ENCODE data around the gene NOS3. TPM values are rescaled to one million over a fixed set of nuclear protein-coding genes. Genes with fewer than 3 reads are reported as not detected.

Gene NOS3
- total and polyA plus RNA-seq, 12 donors, result 10.0 to 53.3 (median 13.3) TPM

GRCh38 chr7:150979713-150980390 is 11.0 kb upstream of the NOS3 start:
- no peak for TF ChIP-seq CTCF (IDR thresholded peaks at IDR 0.05)
- H3K36me3 ChIP-seq, result no peaks in the 10 kb centered on the region
- intact Hi-C loops (cut with DNase I), result loop anchor here in 3 of 10 donors (10.0 kb wide), 2 partner anchors 185 to 205 kb away; no protein-coding TSS in a partner anchor
- peaks cover 4 to 84% (median 41%) of the 10 kb centered on the region in 7 donors for H3K27me3 ChIP-seq
- H3K4me1 ChIP-seq, result peaks cover 6 to 38% (median 18%) of the 10 kb centered on the region in 9 donors
- no peak for ATAC-seq
- no peak overlapping the region for H3K4me3 ChIP-seq
- 34 to 37% methylated on average over 7 of the region's 7 CpGs for WGBS, 2 donors
- no peak for DNase-seq
- H3K27ac ChIP-seq, result peak overlapping the region in 5 of 10 donors; percentile 50 to 90 (median 82)
- H3K9me3 ChIP-seq, result no peaks in the 10 kb centered on the region

GRCh38 chr7:150980663-150981062 is 10.2 kb upstream of the NOS3 start:
- ATAC-seq, result no peak
- 39 to 41% methylated on average over 2 of the region's 2 CpGs for WGBS, 2 donors

GRCh38 chr7:150981644-150982043 is 9.2 kb upstream of the NOS3 start:
- DNase-seq (no peak), ATAC-seq (no peak)
- Histone ChIP-seq H3K4me3 (no peak overlapping the region), H3K4me1 (peaks cover 3 to 34% (median 19%) of the 10 kb centered on the region in 9 donors), H3K27me3 (peaks cover 0 to 79% (median 23%) of the 10 kb centered on the region in 7 donors), H3K36me3 (no peaks in the 10 kb centered on the region), H3K27ac (no peak overlapping the region), H3K9me3 (no peaks in the 10 kb centered on the region)
- intact Hi-C loops (cut with DNase I), result loop anchor here in 3 of 10 donors (10.0 kb wide), 2 partner anchors 187 to 207 kb away; no protein-coding TSS in a partner anchor
- 54 to 55% methylated on average over 6 of the region's 6 CpGs for WGBS, 2 donors
- no peak for TF ChIP-seq CTCF (IDR thresholded peaks at IDR 0.05)

More at GRCh38 chr7:150980663-150981062, 10.2 kb upstream of the NOS3 start:
- no peaks in the 10 kb centered on the region for H3K9me3 ChIP-seq
- H3K4me1 ChIP-seq, result peaks cover 5 to 31% (median 13%) of the 10 kb centered on the region in 9 donors
- no peak for TF ChIP-seq CTCF (IDR thresholded peaks at IDR 0.05)
- H3K4me3 ChIP-seq, result no peak overlapping the region
- intact Hi-C loops (cut with DNase I), result loop anchor here in 3 of 10 donors (10.0 kb wide), 2 partner anchors 186 to 206 kb away; no protein-coding TSS in a partner anchor
- H3K36me3 ChIP-seq, result no peaks in the 10 kb centered on the region
- peaks cover 0 to 80% (median 33%) of the 10 kb centered on the region in 7 donors for H3K27me3 ChIP-seq
- H3K27ac ChIP-seq, result no peak overlapping the region
- no peak for DNase-seq

- TF ChIP-seq CTCF (IDR thresholded peaks at IDR 0.05), result no peak
- no peaks in the 10 kb centered on the region for H3K36me3 ChIP-seq
- no peak overlapping the region for H3K4me3 ChIP-seq
- no peak for ATAC-seq
- H3K27ac ChIP-seq, result no peak overlapping the region
- no peak for DNase-seq
- H3K4me1 ChIP-seq, result peaks cover 1 to 28% (median 19%) of the 10 kb centered on the region in 9 donors
- H3K9me3 ChIP-seq, result no peaks in the 10 kb centered on the region
- peaks cover 0 to 76% (median 18%) of the 10 kb centered on the region in 7 donors for H3K27me3 ChIP-seq
- intact Hi-C loops (cut with DNase I), result loop anchor here in 3 of 10 donors (10.0 kb wide), 2 partner anchors 188 to 208 kb away; no protein-coding TSS in a partner anchor
- 23% methylated on average over 3 of the region's 3 CpGs for WGBS, 2 donors
These were observed 8.5 kb upstream of the NOS3 start for GRCh38 chr7:150982351-150982750.

All from heart right ventricle (tissue), 16 donors.